ENCODE data around the gene SPDYE4.

The SPDYE4 gene

DNA sequence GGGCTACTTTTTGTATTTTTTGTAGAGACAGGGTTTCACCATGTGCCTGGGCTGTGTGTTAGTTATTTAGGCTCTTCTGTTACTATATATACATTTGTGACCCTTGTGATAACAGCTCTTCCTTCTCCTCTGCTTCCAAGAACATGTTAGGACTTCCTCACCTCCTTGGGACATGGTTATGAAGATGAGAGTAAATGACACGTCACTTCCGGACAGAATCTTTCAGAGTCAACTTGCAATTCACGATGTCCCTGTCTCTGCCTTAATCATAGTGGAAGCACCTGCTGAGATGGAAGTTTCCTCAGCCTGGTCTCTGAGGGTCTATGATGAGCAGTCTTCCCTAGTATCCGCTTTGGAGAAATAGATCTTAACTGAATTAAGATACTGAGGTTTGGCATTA lies 56.6 kb downstream of the SPDYE4 start:
- H3K4me3 ChIP-seq (ENCODE audit: low read length): no peak overlapping the region

DNA sequence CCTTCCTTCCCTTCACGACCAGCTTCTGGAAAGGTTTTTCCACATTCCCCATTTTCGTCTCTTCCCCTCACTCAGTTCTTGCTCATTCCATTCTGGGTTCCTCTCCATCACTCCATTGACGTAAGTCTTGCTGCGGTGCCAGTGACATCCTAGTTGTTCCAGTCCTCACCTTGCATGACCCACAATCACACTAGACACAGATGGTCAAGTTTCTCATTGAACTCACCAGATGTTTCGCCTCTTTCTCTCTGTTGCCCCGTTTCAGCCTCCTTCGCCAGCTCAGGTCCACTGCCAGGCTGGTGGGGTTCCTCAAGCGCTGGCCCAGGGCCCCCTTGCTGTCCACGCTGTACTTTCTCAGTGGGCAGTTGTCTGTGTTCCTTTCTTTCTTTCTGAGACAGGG lies 57.1 kb downstream of the SPDYE4 start:
- H3K4me3 ChIP-seq (ENCODE audit: low read length): no peak overlapping the region
- no peaks in the 10 kb centered on the region for H3K36me3 ChIP-seq (replicated peaks; ENCODE audit: low read depth, low read length)
- no peaks in the 10 kb centered on the region for H3K4me1 ChIP-seq (ENCODE audit: low read length)
- H3K79me2 ChIP-seq (ENCODE audit: low read length): no peaks in the 10 kb centered on the region
- H3K9me3 ChIP-seq (ENCODE audit: insufficient read depth, low read length): no peaks in the 10 kb centered on the region
- H4K20me1 ChIP-seq (ENCODE audit: insufficient read depth, low read length): no peaks in the 10 kb centered on the region
- no peak overlapping the region for H3K27ac ChIP-seq (ENCODE audit: low read length)
- H3K4me2 ChIP-seq (ENCODE audit: low read length): no peak overlapping the region
- H2AFZ ChIP-seq (ENCODE audit: low read depth, low read length): no peak overlapping the region
- no peak overlapping the region for H3K9ac ChIP-seq (ENCODE audit: low read length)
- TF ChIP-seq EZH2phosphoT487 (IDR thresholded peaks at IDR 0.05; ENCODE audit: low read depth) (no peak), CTCF (IDR thresholded peaks at IDR 0.05; ENCODE audit: low read depth, low read length) (no peak)
- H3K27me3 ChIP-seq (ENCODE audit: low read depth, low read length): peaks cover 7% of the 10 kb centered on the region

More for the DNA sequence above, 56.6 kb downstream of the SPDYE4 start:
- Histone ChIP-seq H3K27me3 (ENCODE audit: low read depth, low read length) (peaks cover 7% of the 10 kb centered on the region), H3K27ac (ENCODE audit: low read length) (no peak overlapping the region), H3K9ac (ENCODE audit: low read length) (no peak overlapping the region), H2AFZ (ENCODE audit: low read depth, low read length) (no peak overlapping the region), H3K9me3 (ENCODE audit: insufficient read depth, low read length) (no peaks in the 10 kb centered on the region), H4K20me1 (ENCODE audit: insufficient read depth, low read length) (no peaks in the 10 kb centered on the region), H3K4me1 (ENCODE audit: low read length) (no peaks in the 10 kb centered on the region), H3K79me2 (ENCODE audit: low read length) (no peaks in the 10 kb centered on the region), H3K36me3 (replicated peaks; ENCODE audit: low read depth, low read length) (no peaks in the 10 kb centered on the region), H3K4me2 (ENCODE audit: low read length) (no peak overlapping the region)
- no peak for TF ChIP-seq EZH2phosphoT487 (IDR thresholded peaks at IDR 0.05; ENCODE audit: low read depth)
